HG03025 (cell line): ENCODE results near the gene ARHGAP26.
"Not testable (repeated sequence)": the region's sequence is repeated elsewhere in the genome, so short reads cannot be mapped to it uniquely, and the experiment has no call there.

Source experiments
- ATAC-seq: cut with Tn5 transposase; IDR thresholded peaks from one replicate; pipeline ENCODE4 v1.9.1; 2021; ENCODE audit warnings: mild to moderate bottlenecking, moderate library complexity; ENCODE audit not compliant: unreplicated experiment, low FRiP score

Gene ARHGAP26

DNA sequence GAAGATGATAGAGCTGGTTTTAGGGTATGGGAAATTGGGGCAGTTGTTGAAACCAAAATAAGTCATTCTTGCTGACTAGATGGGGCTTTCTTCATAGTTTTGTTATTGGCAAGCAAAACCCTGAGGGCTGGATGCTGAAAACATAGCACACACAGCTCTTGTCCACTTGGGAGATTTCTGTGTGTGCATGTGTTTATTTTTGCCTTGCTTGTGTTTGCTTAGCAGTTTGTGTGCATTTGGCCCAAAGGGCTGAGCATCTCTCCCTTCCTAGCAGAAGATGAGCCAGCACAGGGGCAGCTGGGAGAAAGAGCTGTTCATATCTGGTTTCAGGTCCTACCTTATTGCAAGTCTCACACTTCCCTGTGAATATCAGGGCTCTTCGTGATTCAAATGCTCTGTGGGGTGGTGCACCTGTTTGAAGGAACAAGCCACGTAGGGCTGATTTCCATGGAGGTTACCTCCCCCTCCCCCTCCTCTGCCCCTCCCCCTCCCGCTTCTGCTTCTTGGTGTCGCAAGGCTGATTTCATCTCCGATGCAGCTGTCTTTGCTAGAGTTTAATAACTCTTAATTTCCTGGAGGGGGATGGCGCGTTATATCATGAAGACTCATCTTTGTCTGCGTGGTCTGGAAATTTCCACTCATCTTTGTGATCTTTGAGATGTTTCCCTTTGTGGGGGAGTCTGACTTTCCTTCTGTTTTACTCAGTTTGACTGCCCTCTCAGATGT is 296.5 kb downstream of the ARHGAP26 start:
- peak; percentile 55 for ATAC-seq

DNA sequence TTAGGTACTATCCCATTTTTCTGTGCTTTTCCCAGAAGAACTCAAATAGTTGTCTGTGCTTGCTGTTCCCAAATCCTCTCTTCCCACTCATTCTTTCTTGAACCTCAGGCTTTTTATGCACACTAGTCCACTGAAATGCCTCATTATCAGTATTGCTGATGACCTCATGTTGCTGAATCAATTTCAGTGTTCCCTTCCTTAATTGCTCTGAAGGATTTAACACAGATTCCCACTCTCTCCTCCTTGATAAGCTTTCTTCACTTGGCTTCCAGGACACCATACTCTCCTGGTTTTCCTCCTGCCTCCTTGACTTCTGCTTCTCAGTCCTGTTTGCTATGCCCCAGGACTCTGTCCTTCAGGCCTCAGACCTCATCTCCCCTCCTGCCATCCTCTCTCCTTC is 298.5 kb downstream of the ARHGAP26 start:
- no peak for ATAC-seq

DNA sequence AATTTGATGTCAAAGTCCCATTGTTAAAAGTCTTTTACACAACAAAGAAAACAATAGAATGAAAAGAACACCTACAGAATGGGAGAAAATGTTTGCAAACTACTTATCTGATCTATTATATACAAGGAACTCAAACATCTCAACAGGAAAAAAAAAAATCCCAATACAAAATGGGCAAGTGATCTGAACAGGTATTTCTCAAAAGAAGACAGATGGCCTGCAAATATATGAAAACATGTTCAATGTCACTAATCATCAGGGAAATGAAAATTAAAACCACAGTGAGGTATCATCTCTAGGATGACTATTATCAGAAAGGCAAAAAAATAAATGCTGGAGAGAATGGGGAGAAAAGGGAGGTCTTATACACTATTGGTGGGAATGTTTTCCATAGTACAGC is 301.8 kb downstream of the ARHGAP26 start:
- no peak for ATAC-seq

DNA sequence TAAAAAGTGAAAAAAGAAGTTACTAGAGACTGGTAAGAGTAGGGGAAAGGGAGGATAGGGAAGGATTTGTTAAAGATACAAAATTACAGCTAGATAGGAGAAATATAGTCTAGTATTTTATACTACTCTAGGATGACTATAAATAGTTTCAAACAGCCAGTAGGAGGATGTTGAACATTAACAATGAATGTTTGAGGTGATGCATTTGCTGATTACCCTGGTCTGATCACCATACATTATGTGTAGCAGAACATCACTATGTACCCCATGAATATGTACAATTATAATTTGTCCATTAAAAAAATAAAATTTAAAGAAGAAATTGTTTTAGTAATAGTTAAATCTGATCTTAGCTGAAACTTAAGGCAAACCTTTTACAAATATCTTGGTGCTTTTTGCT is 302.6 kb downstream of the ARHGAP26 start:
- ATAC-seq = no peak

DNA sequence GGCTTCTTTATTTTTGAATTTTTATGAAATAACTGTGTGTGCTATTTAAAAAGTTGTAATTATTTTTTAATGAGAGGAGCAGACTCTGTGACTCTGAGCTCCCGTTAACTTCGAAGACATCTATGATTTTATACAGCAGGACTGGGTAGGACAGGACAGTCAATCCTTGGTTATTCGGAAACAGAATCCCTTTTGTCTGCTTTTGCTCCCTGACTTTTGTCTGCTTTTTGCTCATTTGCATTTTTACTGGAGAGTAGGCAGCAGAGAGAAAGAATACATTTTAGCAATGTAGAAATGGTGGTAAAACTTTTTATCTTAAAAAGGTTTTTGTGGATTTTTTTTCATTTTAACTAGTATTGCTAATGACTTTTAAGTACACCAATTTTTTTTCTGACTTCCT is 303.6 kb downstream of the ARHGAP26 start:
- no peak for ATAC-seq

DNA sequence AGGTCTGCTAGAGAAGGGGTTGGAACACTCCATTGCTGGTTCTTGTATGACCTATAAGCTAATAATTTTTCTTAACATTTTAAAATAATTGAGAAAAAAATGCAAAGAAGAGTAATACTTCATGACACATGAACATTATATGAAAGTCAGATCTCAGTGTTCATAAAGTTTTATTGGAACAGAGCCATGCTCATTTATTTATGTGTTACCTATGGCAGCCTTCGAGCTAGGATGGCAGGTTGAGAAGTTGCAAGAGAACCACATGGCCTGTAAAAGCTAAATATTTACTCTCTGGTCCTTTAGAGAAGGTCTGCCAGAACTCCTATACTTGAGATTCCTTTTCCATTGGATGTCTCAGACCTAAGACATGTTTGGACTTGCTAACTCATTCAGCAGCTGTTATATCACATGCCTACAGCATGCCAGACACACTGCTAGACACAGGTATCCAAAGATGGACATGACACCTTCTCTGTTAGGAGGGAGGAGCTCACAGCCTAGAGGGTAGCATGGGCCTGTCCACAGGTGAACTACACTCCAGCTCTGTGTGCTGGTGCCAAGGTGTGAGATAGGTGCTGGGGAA is 304.3 kb downstream of the ARHGAP26 start:
- no peak for ATAC-seq

DNA sequence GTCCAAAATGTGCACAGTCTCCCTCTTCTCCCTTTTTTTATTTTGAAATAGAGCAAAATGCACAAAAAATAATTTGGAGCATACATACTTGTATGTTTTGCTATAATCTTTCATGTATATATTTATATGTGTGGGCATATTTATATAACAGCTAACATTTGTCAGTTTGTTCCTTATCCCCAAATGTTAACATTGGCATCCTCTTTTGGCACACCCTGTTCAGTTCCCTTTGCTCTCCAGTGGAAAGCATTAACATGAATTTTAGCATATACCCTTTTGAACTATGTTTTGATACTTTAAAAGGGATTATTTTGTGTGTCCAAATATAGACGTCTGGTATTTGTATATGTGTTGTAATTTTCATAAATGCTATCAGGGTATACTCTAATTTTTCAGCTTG is 306.2 kb downstream of the ARHGAP26 start:
- no peak for ATAC-seq

DNA sequence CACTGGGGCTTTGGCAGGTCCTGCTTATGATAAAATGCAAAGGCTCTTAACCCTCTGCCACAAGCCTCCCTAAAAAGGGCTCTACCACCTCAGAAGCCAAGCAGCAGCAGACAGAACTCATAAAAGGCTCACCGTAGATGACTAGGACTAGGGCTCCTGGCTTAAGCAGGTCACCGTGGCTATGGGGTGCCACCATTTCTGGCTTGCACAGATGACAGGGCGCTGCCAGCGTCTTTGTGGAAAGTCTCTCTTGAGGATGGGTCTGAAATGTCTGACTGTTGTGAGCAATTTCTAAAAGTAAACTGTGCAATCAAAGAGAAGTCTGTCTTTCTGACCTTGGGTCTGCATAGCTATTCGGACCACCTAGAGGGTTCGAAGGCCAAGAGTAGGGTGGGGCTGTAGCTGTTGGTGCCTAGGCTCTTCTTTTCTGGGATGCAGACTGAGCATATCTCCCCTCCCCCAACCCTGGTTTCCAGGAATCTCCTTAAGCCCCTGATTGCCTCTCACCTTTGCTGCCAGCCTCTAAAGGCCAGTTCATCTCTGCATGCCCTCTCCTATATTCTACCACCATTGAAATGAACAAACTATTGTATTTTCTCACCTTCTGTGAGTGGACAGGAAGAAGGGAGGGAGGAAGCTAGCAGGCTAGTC is 307.4 kb downstream of the ARHGAP26 start:
- no peak for ATAC-seq

DNA sequence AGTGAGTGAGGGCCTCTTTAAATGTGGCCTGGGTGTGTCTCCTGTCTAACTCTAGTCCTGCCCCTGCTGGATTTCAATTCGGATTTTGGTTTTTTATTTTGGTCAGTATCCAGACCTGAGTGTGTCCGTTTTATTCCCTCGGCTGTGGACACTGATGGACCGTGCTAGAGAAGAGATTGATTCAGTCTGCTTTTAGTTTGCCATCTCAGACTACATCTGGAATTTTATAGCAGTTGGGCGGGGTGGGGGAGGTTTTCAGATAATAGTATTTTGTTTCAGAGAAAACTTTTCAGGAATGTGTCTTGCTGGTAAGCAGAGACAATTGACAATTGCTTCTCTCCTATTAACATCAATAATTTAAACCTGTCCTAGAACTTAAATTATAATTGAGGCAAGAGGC is 308.1 kb downstream of the ARHGAP26 start:
- no peak for ATAC-seq

DNA sequence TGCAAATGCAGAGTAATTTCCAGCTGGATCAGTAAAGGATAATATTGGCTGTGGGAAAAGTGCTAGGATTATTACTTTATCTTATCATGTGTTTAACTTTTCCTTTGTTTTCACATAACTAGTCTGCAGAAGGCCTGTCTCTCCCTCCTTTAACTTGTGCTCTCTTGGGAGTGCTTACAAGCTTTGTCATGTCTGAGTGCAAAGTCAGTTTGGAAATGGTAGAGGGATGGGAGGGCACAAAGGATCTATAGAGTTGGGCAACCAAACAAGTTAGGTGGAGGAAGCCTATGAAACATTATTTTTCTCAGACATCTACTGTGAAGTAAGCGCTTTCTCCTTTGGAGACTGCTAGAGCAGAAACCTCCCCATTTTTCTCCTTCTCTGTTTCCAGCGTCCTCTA is 308.8 kb downstream of the ARHGAP26 start:
- ATAC-seq = no peak

DNA sequence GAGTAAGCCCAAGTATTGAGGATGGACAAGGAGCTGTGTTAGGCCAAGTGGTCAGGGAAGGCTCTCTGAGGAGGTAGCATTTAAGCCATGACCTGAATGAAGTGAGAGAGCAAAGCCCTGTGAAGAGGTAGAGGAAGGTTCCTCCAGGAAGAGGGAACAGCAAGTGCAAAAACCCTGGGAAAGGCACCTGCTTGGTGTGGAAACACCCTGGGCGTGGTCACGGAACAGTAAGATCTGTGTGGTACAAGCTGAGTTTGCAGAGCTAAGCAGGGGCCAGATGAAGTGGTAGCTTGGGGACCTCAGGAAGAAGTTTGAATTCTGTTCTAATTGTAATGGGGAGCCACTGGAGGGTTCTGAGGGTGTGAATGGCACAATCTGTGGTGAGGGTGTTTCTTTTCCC is 310.2 kb downstream of the ARHGAP26 start:
- no peak for ATAC-seq

DNA sequence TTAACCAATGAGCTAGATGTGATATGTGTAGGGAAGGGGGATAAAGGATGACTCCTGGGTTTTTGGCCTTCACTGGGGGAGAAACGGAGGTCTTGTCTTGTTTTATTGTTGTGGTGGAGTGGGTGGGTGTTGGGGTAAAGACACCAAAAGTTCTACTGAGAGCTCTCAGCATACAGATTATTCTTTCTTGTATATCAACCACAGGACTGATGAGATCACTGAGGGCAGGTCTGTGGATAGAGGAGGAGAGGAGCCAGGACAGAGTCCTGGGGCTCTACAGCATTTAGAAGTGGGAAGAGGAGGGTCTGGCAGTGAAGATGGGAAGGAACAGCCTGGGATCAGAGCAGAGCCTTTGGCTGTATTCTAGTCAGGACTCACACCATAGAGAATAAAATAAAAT is 310.8 kb downstream of the ARHGAP26 start:
- no peak for ATAC-seq

DNA sequence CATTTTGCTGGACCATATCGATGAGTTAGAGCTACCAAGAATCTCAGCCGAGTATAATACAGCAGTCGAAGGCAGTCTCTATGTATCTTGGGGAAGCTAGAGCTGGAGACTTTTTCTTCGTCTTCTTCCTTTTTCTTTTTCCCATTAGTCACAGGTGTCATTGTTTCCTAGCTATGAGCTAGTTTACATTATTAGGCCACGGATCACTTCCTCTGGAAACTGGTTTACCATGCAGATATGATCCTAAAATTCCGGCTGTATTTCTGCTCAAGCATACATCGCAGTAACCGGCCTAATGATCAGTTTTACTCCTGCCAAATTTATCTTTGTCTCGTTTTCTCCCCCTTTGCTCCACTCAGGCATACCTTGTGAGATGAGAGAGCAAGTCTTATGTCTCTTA is 312.8 kb downstream of the ARHGAP26 start:
- no peak for ATAC-seq

DNA sequence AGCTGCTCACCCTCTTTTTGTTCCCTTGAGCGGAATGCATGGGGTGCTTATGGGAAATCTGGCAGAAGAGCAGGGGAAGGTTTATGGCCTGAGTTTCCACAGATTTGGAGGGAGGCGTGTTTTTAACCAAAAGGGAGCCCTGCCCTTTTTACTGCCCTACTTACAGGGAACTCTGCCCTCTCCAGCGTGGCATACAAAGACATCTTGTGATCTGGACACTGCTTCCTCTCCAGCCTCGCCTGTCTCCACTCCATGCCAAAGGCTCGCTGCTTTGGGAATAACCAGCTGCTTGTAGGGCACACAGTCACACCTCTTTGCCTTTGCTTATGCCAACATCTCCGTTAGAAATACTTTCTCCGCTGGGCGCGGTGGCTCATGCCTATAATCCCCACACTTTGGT is 314.2 kb downstream of the ARHGAP26 start:
- ATAC-seq = no peak

DNA sequence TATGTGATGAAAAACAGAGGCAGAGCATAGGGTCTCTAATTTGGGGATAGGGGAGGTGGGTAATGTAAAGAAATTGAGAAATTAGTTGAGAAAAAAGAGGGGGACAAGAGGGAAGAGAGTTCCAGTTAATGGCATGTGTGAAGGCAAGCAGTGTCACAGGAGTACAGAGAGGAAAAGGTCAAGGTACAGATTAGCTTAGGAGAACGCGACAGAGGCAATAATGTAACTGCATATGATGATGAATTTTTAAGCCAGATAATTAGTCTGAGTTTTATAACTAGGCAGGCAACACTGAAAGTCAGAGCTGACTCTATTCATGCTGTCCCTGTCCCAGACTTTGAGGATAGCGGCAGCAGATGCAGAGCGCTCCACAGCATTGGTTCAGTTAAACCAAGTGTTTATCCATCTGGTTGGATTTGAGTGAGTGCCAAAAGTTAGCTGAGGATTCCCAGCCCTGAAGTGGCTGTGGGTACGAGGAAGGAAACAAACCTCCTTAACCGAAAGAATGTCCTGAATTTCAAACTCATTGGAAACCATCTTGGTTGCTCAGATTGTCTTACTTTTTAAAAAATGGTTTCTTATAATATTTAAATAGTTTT is 315.2 kb downstream of the ARHGAP26 start:
- ATAC-seq = no peak

DNA sequence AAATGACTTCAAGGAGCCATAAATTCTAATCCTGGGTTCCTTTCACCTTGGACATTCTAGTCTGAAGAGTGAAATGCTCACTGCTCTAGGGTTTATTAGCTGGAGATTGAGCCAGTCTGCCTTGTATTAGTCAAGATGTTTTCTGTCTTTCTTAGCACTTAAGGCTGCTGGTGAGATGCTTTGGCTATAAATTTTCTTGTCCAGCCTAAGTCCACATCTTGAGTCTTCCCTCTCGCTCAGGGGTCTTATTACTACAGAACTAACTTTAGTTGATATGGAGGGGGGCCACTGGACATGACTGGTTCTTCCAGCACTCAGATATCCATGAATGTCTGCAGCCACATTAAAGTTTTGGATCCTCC is 316.4 kb downstream of the ARHGAP26 start:
- no peak for ATAC-seq

DNA sequence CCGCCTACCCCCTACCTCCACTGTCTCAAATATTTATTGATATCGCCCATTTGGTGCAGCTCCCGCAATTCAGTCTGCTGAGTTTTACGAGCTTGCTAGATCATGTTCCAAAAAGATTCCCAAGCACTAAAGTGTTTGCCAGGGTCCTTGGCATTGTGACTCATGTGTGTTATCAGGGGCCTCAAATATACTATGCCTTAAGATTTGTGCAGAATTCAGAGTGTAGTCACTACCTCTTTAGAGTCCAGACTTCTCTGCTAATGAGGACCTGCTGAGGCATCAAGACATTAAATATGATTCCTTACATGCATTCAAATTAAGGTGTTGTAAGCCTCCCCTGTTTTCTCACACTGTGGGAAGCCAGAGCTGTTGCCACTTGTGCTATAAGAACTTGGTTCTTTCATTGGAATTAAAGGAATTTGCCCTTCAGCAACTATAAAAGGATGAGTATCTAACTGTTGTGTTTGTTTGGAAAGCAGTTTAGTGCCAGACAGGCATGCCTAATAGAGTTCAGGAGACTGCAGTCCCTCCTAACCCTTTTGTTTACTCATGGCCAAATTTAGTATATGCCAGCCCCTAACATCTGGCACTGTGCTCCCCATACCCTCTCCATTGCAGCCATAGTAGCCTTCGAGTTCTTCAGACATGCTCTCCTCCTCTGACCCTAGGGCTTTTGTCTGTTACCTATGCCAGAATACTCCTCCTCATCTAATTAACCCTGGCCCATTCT is 316.9 kb downstream of the ARHGAP26 start:
- no peak for ATAC-seq

DNA sequence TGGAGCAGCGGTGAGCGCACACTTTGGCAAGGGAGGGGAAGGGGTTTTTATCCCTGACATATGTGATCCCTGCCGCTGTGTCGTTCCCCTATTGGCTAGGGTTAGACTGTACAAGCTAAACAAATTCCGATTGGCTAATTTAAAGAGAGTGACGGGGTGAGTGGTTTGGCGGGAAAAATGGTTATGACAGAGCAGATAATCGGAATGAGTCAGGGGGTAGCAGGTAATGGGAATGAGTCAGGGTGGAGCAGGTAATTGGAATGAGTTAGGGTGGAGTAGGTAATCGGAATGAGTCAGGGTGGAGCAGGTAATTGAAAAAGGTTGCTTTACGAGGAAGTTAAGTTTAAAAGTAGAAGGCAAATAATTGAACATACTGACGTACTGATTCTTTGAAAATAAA is 318.5 kb downstream of the ARHGAP26 start:
- ATAC-seq = not testable (repeated sequence)

DNA sequence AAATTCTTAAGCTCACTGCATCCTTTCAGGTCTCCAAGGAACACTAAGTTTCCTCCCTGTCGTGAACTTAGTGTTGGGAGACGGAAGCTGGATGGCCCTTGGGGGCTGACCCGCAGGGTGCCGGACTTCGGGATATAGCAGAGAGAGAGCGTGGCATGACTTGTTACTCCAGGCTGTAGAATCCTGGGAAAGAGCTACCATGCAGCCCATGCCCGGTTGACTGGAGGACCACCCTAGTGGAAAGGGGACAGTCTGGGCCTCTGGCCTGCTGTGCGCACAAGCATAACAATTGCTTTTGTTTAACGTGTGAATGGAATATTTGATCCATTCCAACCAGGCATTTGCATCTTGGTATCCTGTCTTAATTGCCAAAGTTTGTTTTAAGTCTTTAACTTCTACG is 319.9 kb downstream of the ARHGAP26 start:
- ATAC-seq = not testable (repeated sequence)

DNA sequence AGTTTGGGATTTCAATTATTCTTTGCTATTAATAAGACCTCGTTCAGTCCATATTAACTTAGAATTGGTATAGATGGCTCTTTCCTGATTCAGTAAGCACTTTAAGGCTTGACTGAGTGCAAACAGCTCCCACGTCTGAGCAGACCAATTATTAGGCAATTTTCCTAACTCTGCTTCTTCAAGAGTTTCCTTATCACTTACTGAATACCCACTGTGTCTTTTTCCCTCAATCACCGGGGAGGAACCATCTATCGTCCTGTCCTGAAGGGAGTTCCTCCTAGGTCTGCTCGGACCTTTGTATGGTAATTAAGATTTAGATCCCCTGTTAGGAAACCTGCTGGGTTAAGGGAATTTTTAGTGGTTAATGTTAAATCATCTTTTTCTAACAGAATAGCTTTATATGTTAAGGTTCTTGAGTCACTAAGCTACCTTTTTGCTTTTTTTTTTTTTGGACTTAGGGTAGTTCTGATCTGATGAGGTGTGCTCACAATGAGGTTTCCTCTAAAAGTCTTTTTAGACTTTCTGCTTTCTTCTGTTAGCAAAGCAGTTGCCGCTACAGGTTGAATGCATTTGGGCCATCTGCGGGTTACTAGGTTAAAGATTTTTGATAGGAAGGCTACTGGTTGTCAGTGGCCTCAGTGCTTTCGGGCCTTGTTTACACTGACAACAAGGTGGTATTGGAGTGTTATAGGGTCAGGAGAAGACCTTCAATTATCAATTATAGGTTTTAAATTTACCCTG is 322.7 kb downstream of the ARHGAP26 start:
- ATAC-seq = not testable (repeated sequence)
